IPS DF 4.7 (cell line): ENCODE measurements around the gene HLA-DQB2.
"Not testable (repeated sequence)": the region's sequence is repeated elsewhere in the genome, so short reads cannot be mapped to it uniquely, and the experiment has no call there.

ENCODE experiments used
- DNase-seq: peaks from one replicate; pipeline ENCODE4 v3.0.0-alpha.2; 2013; ENCODE audit warnings: low spot score; ENCODE audit errors: extremely low read depth

HLA-DQB2 gene

GRCh38 chr6:32745649-32746048 is 17.7 kb downstream of the HLA-DQB2 start:
- not testable (repeated sequence) for DNase-seq

- no peak for DNase-seq
Observed at GRCh38 chr6:32744776-32745175, 18.6 kb downstream of the HLA-DQB2 start.

GRCh38 chr6:32742374-32742773 is 21.0 kb downstream of the HLA-DQB2 start:
- no peak for DNase-seq

GRCh38 chr6:32741031-32741960 is 22.0 kb downstream of the HLA-DQB2 start, which contains the start of gene HLA-DQA2:
Gene HLA-DQA2 (plus strand): TSS chr6:32741391. CDS start chr6:32741444, 53 bp downstream.
- no peak for DNase-seq

GRCh38 chr6:32738126-32738525 is 25.2 kb downstream of the HLA-DQB2 start:
- DNase-seq: no peak

GRCh38 chr6:32718879-32719278 is 44.5 kb downstream of the HLA-DQB2 start:
- DNase-seq: no peak

GRCh38 chr6:32716396-32716795 is 46.9 kb downstream of the HLA-DQB2 start:
- DNase-seq: no peak

GRCh38 chr6:32713241-32713640 is 50.1 kb downstream of the HLA-DQB2 start:
- DNase-seq: no peak

- DNase-seq: no peak
Observed at GRCh38 chr6:32709625-32710024, 53.7 kb downstream of the HLA-DQB2 start.
